Ishikawa (cell line): ENCODE measurements around the gene TOR1AIP2.

ENCODE experiments used
- CEBPB ChIP-seq: IDR thresholded peaks from 2 replicates; pipeline ENCODE4 v1.6.1; 2012
- CREB1 ChIP-seq: IDR thresholded peaks from 2 replicates; pipeline ENCODE4 v1.6.1; 2012; ENCODE audit warnings: low read depth
- EGR1 ChIP-seq: IDR thresholded peaks from 2 replicates; pipeline ENCODE4 v1.6.1; 2012
- EP300 ChIP-seq: IDR thresholded peaks from 2 replicates; pipeline ENCODE4 v1.6.1; 2012; ENCODE audit warnings: borderline replicate concordance
- FOXM1 ChIP-seq: IDR thresholded peaks from 2 replicates; pipeline ENCODE4 v1.6.1; 2012; ENCODE audit warnings: low read depth, borderline replicate concordance
- NFIC ChIP-seq: IDR thresholded peaks from 2 replicates; pipeline ENCODE4 v1.6.1; 2012
- RAD21 ChIP-seq: IDR thresholded peaks from 2 replicates; pipeline ENCODE4 v1.6.1; 2012; ENCODE audit warnings: low read depth
- TAF1 ChIP-seq: IDR thresholded peaks from 2 replicates; pipeline ENCODE4 v1.6.1; 2012; ENCODE audit warnings: low read depth, mild to moderate bottlenecking
- TCF12 ChIP-seq: IDR thresholded peaks from 2 replicates; pipeline ENCODE4 v1.6.1; 2012; ENCODE audit warnings: low read depth
- TEAD4 ChIP-seq: IDR thresholded peaks from 2 replicates; pipeline ENCODE4 v1.6.1; 2012
- YY1 ChIP-seq: IDR thresholded peaks from 2 replicates; pipeline ENCODE4 v1.6.1; 2012; ENCODE audit warnings: low read depth
- ZBTB7A ChIP-seq: IDR thresholded peaks from 2 replicates; pipeline ENCODE4 v1.6.1; 2012; ENCODE audit warnings: low read depth
- TF ChIP-seq, protein P1 (sequence below): IDR thresholded peaks from 2 replicates; pipeline ENCODE4 v1.6.1; 2012
- TF ChIP-seq, protein P2 (sequence below): IDR thresholded peaks from 2 replicates; pipeline ENCODE4 v1.6.1; 2012; ENCODE audit warnings: low read depth, mild to moderate bottlenecking
- TF ChIP-seq, protein P3 (sequence below): IDR thresholded peaks from 2 replicates; pipeline ENCODE4 v1.6.1; 2012

TOR1AIP2 gene

DNA sequence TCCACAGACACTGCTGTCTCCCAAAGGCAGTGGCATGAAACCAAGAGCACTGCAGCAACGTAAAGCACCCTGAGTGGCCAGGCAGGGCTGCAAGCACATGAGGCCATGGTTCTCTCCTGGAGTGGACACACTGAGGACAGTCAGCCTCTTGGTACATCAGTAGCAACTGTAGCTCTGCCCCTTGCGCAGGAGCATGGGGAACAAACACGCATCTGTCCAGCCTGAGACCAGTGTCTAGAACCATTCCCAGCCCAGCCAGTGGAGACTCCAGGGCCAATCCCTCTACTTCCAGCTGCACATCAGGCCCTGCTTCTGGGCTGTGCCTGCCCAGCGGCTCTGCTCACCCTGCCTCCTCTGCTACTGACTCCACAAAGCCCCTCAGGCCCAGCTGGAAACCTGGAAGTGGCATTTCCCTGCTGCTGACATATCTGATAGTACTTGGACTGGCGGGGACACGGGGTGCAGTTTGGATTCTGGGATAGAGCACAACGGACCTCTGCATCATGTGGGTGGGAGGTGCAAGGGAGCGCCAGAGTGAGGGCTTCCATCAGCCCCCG is 49.0 kb downstream of the TOR1AIP2 start:
- no peak for TF ChIP-seq EP300
- no peak for TF ChIP-seq TEAD4
- no peak for TF ChIP-seq NFIC
- TF ChIP-seq TCF12 = no peak
- no peak for TF ChIP-seq FOXM1
- TF ChIP-seq RAD21 = no peak
- TF ChIP-seq EGR1 = no peak
- TF ChIP-seq YY1 = no peak
- TF ChIP-seq CEBPB = no peak
- no peak for TF ChIP-seq TAF1
- TF ChIP-seq CREB1 = no peak
- TF ChIP-seq, protein P1, sequence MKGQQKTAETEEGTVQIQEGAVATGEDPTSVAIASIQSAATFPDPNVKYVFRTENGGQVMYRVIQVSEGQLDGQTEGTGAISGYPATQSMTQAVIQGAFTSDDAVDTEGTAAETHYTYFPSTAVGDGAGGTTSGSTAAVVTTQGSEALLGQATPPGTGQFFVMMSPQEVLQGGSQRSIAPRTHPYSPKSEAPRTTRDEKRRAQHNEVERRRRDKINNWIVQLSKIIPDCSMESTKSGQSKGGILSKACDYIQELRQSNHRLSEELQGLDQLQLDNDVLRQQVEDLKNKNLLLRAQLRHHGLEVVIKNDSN = no peak
- no peak for TF ChIP-seq ZBTB7A
- TF ChIP-seq, protein P2, sequence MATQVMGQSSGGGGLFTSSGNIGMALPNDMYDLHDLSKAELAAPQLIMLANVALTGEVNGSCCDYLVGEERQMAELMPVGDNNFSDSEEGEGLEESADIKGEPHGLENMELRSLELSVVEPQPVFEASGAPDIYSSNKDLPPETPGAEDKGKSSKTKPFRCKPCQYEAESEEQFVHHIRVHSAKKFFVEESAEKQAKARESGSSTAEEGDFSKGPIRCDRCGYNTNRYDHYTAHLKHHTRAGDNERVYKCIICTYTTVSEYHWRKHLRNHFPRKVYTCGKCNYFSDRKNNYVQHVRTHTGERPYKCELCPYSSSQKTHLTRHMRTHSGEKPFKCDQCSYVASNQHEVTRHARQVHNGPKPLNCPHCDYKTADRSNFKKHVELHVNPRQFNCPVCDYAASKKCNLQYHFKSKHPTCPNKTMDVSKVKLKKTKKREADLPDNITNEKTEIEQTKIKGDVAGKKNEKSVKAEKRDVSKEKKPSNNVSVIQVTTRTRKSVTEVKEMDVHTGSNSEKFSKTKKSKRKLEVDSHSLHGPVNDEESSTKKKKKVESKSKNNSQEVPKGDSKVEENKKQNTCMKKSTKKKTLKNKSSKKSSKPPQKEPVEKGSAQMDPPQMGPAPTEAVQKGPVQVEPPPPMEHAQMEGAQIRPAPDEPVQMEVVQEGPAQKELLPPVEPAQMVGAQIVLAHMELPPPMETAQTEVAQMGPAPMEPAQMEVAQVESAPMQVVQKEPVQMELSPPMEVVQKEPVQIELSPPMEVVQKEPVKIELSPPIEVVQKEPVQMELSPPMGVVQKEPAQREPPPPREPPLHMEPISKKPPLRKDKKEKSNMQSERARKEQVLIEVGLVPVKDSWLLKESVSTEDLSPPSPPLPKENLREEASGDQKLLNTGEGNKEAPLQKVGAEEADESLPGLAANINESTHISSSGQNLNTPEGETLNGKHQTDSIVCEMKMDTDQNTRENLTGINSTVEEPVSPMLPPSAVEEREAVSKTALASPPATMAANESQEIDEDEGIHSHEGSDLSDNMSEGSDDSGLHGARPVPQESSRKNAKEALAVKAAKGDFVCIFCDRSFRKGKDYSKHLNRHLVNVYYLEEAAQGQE = no peak

DNA sequence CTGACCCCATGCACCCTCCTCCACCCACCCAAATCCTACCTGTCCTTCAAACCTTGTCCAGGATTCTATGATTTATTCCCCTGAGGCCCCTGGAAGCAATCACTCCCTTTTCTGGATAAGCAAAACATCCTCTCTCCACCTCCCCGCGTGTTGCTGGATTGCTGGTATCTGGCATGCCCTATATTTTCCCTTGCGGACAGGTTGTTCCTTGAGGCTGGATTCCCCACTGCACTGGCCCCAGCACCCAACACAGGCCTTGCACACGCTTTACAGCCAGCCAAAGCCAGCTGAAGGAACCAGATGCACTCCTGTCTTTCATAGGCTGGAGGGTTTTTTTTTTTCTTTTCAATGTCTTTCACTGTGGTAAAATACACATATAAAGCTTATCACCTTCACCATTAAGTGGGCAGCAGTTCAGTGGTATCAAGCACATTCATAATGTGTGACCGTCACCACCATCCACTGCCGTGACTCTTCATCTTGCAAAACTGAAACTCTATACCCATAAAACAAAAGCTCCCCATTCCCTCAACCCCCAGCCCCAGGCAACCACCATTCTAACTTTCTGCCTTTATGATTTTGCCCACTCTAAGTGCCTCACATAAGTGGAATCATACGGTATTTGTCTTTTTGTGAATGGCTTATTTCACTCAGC is 50.9 kb downstream of the TOR1AIP2 start:
- TF ChIP-seq YY1 (no peak), RAD21 (no peak), EGR1 (no peak)

DNA sequence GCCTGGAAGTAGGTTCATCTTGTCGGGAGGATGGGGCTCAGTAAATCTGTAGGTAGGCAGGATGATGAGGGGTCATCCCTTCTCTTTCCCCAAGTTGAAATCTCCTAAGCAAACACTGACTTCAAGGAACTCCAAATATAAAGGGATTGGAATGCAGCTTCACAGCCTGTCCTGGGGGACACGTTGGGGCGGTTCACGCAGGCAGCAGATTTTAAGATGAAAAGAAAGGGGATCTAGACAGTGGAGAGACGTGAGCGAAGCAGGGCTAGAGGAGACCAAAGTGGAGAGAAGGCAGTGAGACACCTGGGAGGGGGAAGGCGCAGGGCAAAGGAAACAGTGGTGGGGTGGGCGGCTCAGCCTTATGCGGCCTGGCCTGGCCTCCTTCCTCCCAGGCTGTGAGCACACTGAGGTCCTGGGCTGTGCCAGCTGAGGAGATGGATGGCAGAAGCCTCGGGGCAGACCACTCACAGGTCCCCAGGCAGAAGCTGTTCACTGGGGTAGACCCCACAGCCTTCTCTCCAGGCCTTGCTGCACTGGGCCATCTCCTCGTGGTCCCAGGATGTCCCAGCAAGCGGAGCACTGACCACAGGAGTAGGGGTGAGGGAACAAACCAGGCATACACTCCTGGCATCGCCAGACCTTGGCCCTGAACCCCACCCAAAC is 51.7 kb downstream of the TOR1AIP2 start:
- TF ChIP-seq TAF1 = no peak

DNA sequence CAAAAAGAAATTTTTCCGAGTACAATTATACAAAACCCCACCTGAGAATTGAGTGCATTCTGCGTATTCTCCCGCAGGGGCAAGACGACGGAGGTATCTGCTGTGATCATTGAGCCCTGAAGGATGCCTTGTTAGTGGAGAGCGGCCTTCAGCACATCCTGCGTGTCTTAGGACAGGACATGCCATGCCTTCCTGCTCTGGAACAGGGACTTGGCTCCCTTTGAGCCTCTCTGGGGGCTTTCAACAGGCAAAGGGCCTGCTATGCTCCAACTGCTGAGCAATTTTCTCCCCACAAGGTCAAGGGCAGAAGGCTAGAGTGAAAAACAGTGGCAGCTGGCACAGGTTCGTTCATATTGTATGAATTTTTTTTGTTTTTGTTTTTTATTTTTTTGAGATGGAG is 52.4 kb downstream of the TOR1AIP2 start:
- TF ChIP-seq NFIC (no peak), YY1 (no peak)

DNA sequence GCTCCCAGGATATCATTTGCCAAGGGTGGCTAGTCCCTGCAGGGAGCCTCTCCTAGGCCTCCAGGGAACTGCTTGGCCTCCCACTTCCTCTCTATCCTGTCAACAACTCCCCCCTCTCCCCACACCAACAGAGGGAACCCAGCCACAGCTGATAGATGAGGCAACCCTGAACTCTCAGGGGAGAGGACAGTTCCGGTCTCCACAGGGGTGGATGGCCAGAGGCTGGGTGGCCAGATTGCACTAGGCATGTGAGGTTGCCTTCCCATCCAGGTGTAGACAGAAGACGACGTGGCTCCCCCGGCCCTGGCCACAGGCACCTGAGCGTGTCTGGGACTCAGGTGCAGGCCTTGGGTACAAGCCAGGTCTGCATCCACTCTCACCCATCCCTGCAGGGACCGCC is 53.3 kb downstream of the TOR1AIP2 start:
- TF ChIP-seq EP300 (no peak), TAF1 (no peak), EGR1 (no peak), ZBTB7A (no peak), CREB1 (no peak), FOXM1 (no peak), NFIC (no peak)
- TF ChIP-seq, protein P1 = no peak

DNA sequence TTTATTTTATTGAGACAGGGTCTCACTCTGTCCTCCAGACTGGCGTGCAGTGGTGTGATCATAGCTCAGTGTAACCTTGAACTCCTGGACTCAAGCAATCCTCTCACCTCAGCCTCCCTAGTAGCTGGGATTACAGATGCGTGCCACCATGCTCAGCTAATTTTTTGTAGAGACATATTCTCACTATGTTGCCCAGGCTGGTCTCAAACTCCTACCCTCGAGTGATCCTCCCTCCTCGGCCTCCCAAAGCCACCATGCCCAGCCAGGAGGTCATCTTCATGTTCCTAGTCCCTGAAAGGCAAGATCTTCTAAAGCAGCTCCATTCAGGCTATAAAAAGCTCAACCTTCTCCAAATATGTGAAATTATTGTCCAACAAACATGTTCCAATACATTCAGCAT is 53.9 kb downstream of the TOR1AIP2 start:
- TF ChIP-seq TCF12 (no peak), EP300 (no peak), CEBPB (no peak), TEAD4 (no peak), YY1 (no peak), ZBTB7A (no peak), FOXM1 (no peak)
- TF ChIP-seq, protein P1 = no peak

DNA sequence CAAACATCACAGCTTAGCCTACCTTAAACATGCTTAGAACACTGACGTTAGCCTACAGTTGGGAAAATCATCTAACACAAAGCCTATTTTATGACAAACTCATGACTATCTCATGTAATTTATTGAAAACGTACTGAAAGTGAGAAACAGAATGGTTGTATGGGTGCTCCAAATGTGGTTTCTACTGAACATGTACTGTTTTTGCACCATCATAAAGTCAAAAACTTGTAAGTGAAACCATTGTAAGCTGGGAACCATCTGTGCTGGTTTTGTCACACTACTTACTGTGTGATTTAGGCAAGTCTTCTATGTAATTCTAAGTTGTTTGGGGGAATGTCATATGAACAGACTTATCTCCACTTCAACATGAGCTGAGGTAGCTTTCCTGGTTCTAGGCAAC is 55.5 kb downstream of the TOR1AIP2 start:
- TF ChIP-seq EGR1 (no peak), FOXM1 (no peak), EP300 (no peak), TAF1 (no peak), ZBTB7A (no peak), RAD21 (no peak), CEBPB (no peak), NFIC (no peak), TEAD4 (no peak), TCF12 (no peak), YY1 (no peak)
- TF ChIP-seq, protein P1 = no peak
- TF ChIP-seq, protein P2 = no peak
- TF ChIP-seq, protein P3, sequence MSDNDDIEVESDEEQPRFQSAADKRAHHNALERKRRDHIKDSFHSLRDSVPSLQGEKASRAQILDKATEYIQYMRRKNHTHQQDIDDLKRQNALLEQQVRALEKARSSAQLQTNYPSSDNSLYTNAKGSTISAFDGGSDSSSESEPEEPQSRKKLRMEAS = no peak
